Retinal pigment epithelial cell (primary cell): Measurements from ENCODE around the gene RC3H2.

Source experiments
- DNase-seq: peaks from one replicate; pipeline ENCODE4 v3.0.0-alpha.2; 2010; ENCODE audit warnings: low read depth
- H3K4me3 ChIP-seq: 2 replicates; pipeline ENCODE4 v1.5.1; 2011; ENCODE audit warnings: mild to moderate bottlenecking, low read length, control low read depth, moderate library complexity
- CTCF ChIP-seq: conservative IDR thresholded peaks from 2 replicates; pipeline ENCODE4 v1.5.1; 2011; ENCODE audit warnings: low read depth, low read length, control low read depth, inconsistent platforms

The RC3H2 gene

GRCh38 chr9:122800066-122801060, 104.8 kb downstream of the RC3H2 start, which contains the start of gene OR1K1:
Gene OR1K1, plus strand, starts transcription at chr9:122800123. Its CDS starts 0 bp downstream, at chr9:122800123.
- DNase-seq, result no peak
- no peak within 1 kb of the TSS for H3K4me3 ChIP-seq
- TF ChIP-seq CTCF, result no peak

- no peak for TF ChIP-seq CTCF
- no peak overlapping the region for H3K4me3 ChIP-seq
- no peak for DNase-seq
These were observed 107.7 kb downstream of the RC3H2 start for GRCh38 chr9:122797316-122798063.
